GM12865 (cell line): ENCODE data around the gene PAXX.

Experiments used
- DNase-seq: peaks from one replicate; pipeline ENCODE4 v3.0.0; 2010; ENCODE audit warnings: low read depth
- H3K4me3 ChIP-seq: 2 replicates; pipeline ENCODE4 v1.5.1; 2011; ENCODE audit warnings: mild to moderate bottlenecking, low read depth, low read length, control low read depth
- CTCF ChIP-seq: IDR thresholded peaks from 2 replicates; pipeline ENCODE4 v1.5.1; 2011; ENCODE audit warnings: low read length, control low read depth, low read depth, inconsistent platforms; ENCODE audit not compliant: insufficient read depth; ENCODE audit errors: missing control alignments

Gene PAXX

GRCh38 chr9:137014776-137015539 lies 22.7 kb downstream of the PAXX start:
- H3K4me3 ChIP-seq, result no peak overlapping the region
- TF ChIP-seq CTCF, result no peak
- no peak for DNase-seq

GRCh38 chr9:137015540-137015930 lies 23.3 kb downstream of the PAXX start:
- DNase-seq, result no peak
- TF ChIP-seq CTCF, result no peak
- no peak overlapping the region for H3K4me3 ChIP-seq

- no peak overlapping the region for H3K4me3 ChIP-seq
- DNase-seq, result no peak
- TF ChIP-seq CTCF, result no peak
Measured at GRCh38 chr9:137015976-137016375, 23.8 kb downstream of the PAXX start.

- DNase-seq, result no peak
- TF ChIP-seq CTCF, result no peak
- no peak overlapping the region for H3K4me3 ChIP-seq
Measured at GRCh38 chr9:137016436-137016835, 24.2 kb downstream of the PAXX start.

GRCh38 chr9:137017071-137017470 lies 24.8 kb downstream of the PAXX start:
- no peak overlapping the region for H3K4me3 ChIP-seq
- TF ChIP-seq CTCF, result no peak
- DNase-seq, result no peak

GRCh38 chr9:137017791-137018497 lies 25.7 kb downstream of the PAXX start:
- H3K4me3 ChIP-seq, result no peak overlapping the region
- no peak for TF ChIP-seq CTCF
- no peak for DNase-seq
